OCI-LY7 (cell line): ENCODE data around the gene NLRP9. TPM values are rescaled to one million over a fixed set of nuclear protein-coding genes. Genes with fewer than 3 reads are reported as not detected.

ENCODE experiments used
- BruUV-seq: library from RNA; stranded (reverse); fragments of 400-500 nt; replicated peaks from 2 replicates; lab custom pipeline; 2021; lab: Mats Ljungman, UMichigan
- CTCF ChIA-PET: fragments of 300-600 bp; sonication (Branson Sonifier 250); formaldehyde crosslinking; loops from one replicate; lab custom pipeline; 2022; ENCODE audit warnings: antibody characterized with exemption; ENCODE audit not compliant: unreplicated experiment; lab: Charles Lee
- POLR2A ChIA-PET: fragments of 300-600 bp; sonication (Branson Sonifier 250); formaldehyde crosslinking; loops from one replicate; lab custom pipeline; 2022; ENCODE audit warnings: antibody characterized with exemption; lab: Charles Lee
- DNase-seq: peaks from one replicate; pipeline ENCODE4 v3.0.0-alpha.2; 2015; ENCODE audit warnings: low spot score
- H2AFZ ChIP-seq: fragments of 200-600 bp; sonication (generic), shearing (Covaris generic); 2 replicates; pipeline ENCODE4 v1.6.1; 2014; ENCODE audit warnings: mild to moderate bottlenecking, antibody characterized with exemption, low read length, moderate library complexity
- H3K27ac ChIP-seq: fragments of 200-600 bp; sonication (generic); 2 replicates; pipeline ENCODE4 v1.5.1; 2014; ENCODE audit warnings: mixed run types, low read depth, mild to moderate bottlenecking, moderate library complexity, low read length, inconsistent platforms; ENCODE audit not compliant: poor library complexity, severe bottlenecking
- H3K36me3 ChIP-seq: fragments of 200-600 bp; sonication (generic); 2 replicates; pipeline ENCODE4 v1.6.1; 2014; ENCODE audit warnings: mild to moderate bottlenecking, antibody characterized with exemption, low read length, moderate library complexity, mixed read lengths; ENCODE audit not compliant: insufficient read depth
- H3K4me1 ChIP-seq: fragments of 200-600 bp; sonication (generic); 2 replicates; pipeline ENCODE4 v1.5.1; 2014; ENCODE audit warnings: mild to moderate bottlenecking, low read length; ENCODE audit not compliant: insufficient read depth, poor library complexity, severe bottlenecking
- H3K4me2 ChIP-seq: fragments of 200-600 bp; sonication (generic); 2 replicates; pipeline ENCODE4 v1.6.1; 2014; ENCODE audit warnings: mild to moderate bottlenecking, low read length
- H3K4me3 ChIP-seq: fragments of 200-600 bp; sonication (generic); 2 replicates; pipeline ENCODE4 v1.5.1; 2014; ENCODE audit warnings: mild to moderate bottlenecking, low read depth, low read length; ENCODE audit not compliant: poor library complexity, severe bottlenecking
- H3K79me2 ChIP-seq: fragments of 200-600 bp; sonication (generic); 2 replicates; pipeline ENCODE4 v1.6.1; 2016; ENCODE audit warnings: low read depth, mild to moderate bottlenecking, low read length, moderate library complexity, mixed read lengths; ENCODE audit not compliant: insufficient read depth
- H3K9me2 ChIP-seq: fragments of 200-600 bp; sonication (generic); 2 replicates; pipeline ENCODE4 v1.6.1; 2016; ENCODE audit warnings: mild to moderate bottlenecking, low read length, mixed read lengths; ENCODE audit not compliant: insufficient read depth
- H3K9me3 ChIP-seq: fragments of 200-600 bp; sonication (generic); 2 replicates; pipeline ENCODE4 v1.6.1; 2014; ENCODE audit warnings: mild to moderate bottlenecking, mixed run types, low read length, mixed read lengths
- H4K20me1 ChIP-seq: fragments of 200-600 bp; sonication (generic); 2 replicates; pipeline ENCODE4 v1.6.1; 2014; ENCODE audit warnings: mild to moderate bottlenecking, antibody characterized with exemption, low read length, moderate library complexity, mixed read lengths; ENCODE audit not compliant: insufficient read depth
- EZH2phosphoT487 ChIP-seq: fragments of 200-600 bp; sonication (generic); IDR thresholded peaks from 2 replicates; pipeline ENCODE4 v1.6.1; 2018; ENCODE audit warnings: low read depth, borderline replicate concordance, mild to moderate bottlenecking, mixed run types, antibody characterized with exemption, low read length, moderate library complexity, mixed read lengths
- intact Hi-C: fragments of 100-400 bp; cut with micrococcal nuclease; formaldehyde crosslinking; loops from one replicate; pipeline ENCODE4 v1.10.0; 2022; ENCODE audit not compliant: unreplicated experiment
- total RNA-seq, 2 experiments: library from RNA; depleted of rRNA in 1 of 2; stranded (reverse); fragments of >200 nt in 1 of 2; shearing (Covaris generic) in 1 of 2; gene quantifications; 2 replicates each; pipeline ENCODE4 v1.2.3, GENCODE V29; 2014 to 2022
- TF ChIP-seq, protein P1 (sequence below): fragments of 200-600 bp; sonication (generic); conservative IDR thresholded peaks from 2 replicates; pipeline ENCODE4 v1.5.1; 2014; ENCODE audit warnings: mild to moderate bottlenecking, antibody characterized with exemption, low read length, moderate library complexity, mixed read lengths

The NLRP9 gene
- total RNA-seq, 2 experiments from 2014 or later, result not detected

DNA sequence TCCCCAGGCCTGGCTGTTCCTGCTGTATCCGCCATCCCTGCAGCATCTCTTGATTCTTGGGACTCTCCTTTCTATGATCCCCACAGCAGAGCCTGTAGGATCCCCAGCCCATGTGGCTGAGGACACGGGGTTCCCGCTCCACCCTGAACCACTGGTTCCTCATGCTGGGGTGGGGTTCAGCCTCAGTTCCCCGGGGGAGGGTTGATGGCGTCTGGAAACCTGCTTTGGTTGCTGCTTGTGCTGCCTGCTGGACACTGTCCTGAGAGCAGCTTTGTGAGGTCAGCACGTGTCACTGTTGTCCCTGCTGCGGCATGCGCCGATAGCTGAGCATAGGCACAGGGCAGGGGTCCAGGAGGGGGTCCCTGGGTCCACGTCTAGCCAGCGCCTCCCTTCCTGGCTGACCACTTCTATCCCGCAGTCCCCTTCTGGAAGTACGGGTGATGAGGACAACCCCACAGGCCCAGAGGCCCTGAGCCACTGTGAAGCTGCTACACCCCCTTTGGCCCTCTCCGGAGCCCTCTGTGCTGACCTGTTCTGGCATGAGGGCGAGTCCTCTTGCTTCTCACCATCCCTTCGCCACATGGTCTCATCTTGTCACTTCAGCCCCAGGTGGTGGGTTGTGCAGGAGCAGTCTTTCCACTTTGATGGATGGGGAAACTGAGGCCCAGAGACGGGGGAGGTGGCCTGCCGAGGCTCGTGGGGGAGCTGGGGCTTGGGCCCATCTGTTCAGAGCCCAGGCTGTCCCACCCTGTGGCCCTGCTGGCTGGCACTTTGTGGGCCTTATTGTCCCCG lies 57.7 kb downstream of the NLRP9 start:
- peak overlapping the region; percentile 97 for H3K27ac ChIP-seq
- BruUV-seq, result no TSS peak
- H3K4me2 ChIP-seq, result no peak overlapping the region
- H4K20me1 ChIP-seq, result no peaks in the 10 kb centered on the region; the same call in 1 of the 2 replicates
- no peaks in the 10 kb centered on the region for H3K9me3 ChIP-seq
- peaks cover 42% of the 10 kb centered on the region for H3K4me1 ChIP-seq
- no peaks in the 10 kb centered on the region for H3K9me2 ChIP-seq
- no peak overlapping the region for H3K4me3 ChIP-seq
- no peak for DNase-seq
- H2AFZ ChIP-seq, result no peak overlapping the region
- ChIA-PET POLR2A (interaction anchor here (0.6 kb wide), 1 partner anchor 50 kb away, joined by 3 read pairs; no protein-coding TSS in a partner anchor), CTCF (no interaction called here)
- TF ChIP-seq, protein P1, sequence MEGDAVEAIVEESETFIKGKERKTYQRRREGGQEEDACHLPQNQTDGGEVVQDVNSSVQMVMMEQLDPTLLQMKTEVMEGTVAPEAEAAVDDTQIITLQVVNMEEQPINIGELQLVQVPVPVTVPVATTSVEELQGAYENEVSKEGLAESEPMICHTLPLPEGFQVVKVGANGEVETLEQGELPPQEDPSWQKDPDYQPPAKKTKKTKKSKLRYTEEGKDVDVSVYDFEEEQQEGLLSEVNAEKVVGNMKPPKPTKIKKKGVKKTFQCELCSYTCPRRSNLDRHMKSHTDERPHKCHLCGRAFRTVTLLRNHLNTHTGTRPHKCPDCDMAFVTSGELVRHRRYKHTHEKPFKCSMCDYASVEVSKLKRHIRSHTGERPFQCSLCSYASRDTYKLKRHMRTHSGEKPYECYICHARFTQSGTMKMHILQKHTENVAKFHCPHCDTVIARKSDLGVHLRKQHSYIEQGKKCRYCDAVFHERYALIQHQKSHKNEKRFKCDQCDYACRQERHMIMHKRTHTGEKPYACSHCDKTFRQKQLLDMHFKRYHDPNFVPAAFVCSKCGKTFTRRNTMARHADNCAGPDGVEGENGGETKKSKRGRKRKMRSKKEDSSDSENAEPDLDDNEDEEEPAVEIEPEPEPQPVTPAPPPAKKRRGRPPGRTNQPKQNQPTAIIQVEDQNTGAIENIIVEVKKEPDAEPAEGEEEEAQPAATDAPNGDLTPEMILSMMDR, result no peak
- no peak for TF ChIP-seq EZH2phosphoT487
- H3K79me2 ChIP-seq, result peaks cover 84% of the 10 kb centered on the region
- H3K36me3 ChIP-seq, result peaks cover 87% of the 10 kb centered on the region
- intact Hi-C loops, result no loop called here

DNA sequence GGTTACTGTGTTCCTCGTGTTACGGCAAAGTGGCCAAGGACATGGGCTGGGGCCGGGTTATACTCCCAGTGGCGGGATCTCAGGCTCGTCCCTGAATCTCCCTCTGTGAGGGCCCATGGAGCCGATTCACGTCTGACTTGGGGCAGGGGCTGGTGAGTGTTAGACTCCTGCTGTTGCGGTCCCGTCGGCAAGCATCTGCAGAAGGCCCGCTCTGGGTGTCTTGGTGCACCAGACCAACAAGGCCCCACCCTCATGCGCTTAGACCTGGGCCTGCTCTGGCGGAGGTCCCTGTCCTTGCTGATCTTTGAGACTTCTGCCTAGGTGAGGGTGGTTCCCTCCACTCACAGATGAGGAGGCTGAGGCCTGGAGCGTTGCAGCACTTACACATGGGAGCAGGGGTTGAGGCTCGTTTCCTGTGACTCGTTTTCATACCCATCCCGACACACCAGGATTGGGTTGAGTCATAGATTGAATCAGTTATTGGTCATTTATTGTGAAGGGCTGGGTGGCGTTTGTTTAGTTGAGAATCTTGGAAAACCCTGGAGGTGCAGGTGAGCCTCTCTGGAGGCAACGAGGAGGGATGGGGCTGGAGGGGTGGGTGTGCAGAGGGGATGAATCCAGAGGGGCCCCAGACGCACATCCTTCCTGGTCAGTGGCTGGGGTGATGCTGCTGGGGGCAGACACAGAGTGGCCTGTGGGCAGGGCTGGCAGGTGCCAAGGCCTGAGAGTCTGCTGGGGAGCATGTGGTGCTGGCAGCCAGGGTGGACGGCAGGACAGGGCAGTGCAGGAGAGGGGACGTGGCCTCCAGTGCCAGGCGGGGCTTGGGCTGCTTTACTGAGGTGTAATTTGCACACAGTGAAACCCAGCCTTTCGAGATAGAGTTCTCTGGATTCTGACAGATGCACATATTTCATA lies 58.6 kb downstream of the NLRP9 start:
- peak overlapping the region; percentile 95 for H3K4me3 ChIP-seq
- H3K79me2 ChIP-seq, result peaks cover 85% of the 10 kb centered on the region
- peak overlapping the region; percentile 92 for H3K4me2 ChIP-seq
- H3K27ac ChIP-seq, result peak overlapping the region; percentile 97
- intact Hi-C loops, result loop anchor here (2.0 to 5.0 kb wide), 3 partner anchors 25 to 153 kb away; partner anchors contain the start of genes NLRP11 and U2AF2
- CTCF ChIA-PET, result no interaction called here
- POLR2A ChIA-PET, result no interaction called here
- peaks cover 83% of the 10 kb centered on the region for H3K36me3 ChIP-seq
- H4K20me1 ChIP-seq, result no peaks in the 10 kb centered on the region; the same call in 1 of the 2 replicates
- no peaks in the 10 kb centered on the region for H3K9me2 ChIP-seq
- BruUV-seq, result no TSS peak
- H2AFZ ChIP-seq, result no peak overlapping the region
- TF ChIP-seq, protein P1, result no peak
- no peak for TF ChIP-seq EZH2phosphoT487
- DNase-seq, result no peak
- H3K4me1 ChIP-seq, result peaks cover 43% of the 10 kb centered on the region
- H3K9me3 ChIP-seq, result no peaks in the 10 kb centered on the region
